Osteoblast (primary cell): Measurements from ENCODE around the gene CABLES1. TPM values are rescaled to one million over a fixed set of nuclear protein-coding genes. Genes with fewer than 3 reads are reported as not detected.

Experiments
- DNase-seq: peaks from one replicate; pipeline ENCODE4 v3.0.0; 2011; ENCODE audit warnings: low spot score, mixed read lengths; ENCODE audit not compliant: insufficient read length; ENCODE audit errors: missing footprints
- H2AFZ ChIP-seq: 2 replicates; pipeline ENCODE4 v1.6.0; 2011; ENCODE audit warnings: mild to moderate bottlenecking, low read length
- H3K27ac ChIP-seq: 2 replicates; pipeline ENCODE4 v1.5.1; 2011; ENCODE audit warnings: mild to moderate bottlenecking, low read depth, low read length, moderate library complexity
- H3K27me3 ChIP-seq: 2 replicates; pipeline ENCODE4 v1.6.0; 2012; ENCODE audit warnings: mild to moderate bottlenecking, control low read depth, inconsistent platforms, low read length, moderate library complexity; ENCODE audit not compliant: insufficient read depth
- H3K36me3 ChIP-seq: 2 replicates; pipeline ENCODE4 v1.5.1; 2011; ENCODE audit warnings: mild to moderate bottlenecking, low read length, control low read depth, moderate library complexity; ENCODE audit not compliant: insufficient read depth
- H3K4me1 ChIP-seq: 2 replicates; pipeline ENCODE4 v1.5.1; 2011; ENCODE audit warnings: mild to moderate bottlenecking, low read length, control low read depth, moderate library complexity; ENCODE audit not compliant: insufficient read depth
- H3K4me2 ChIP-seq: 2 replicates; pipeline ENCODE4 v1.6.0; 2011; ENCODE audit warnings: mild to moderate bottlenecking, low read length; ENCODE audit not compliant: insufficient read depth
- H3K4me3 ChIP-seq: fragments of 200-600 bp; sonication (generic); 3 replicates; pipeline ENCODE4 v1.5.1; 2012; ENCODE audit warnings: mild to moderate bottlenecking, low read length, inconsistent platforms; ENCODE audit not compliant: insufficient read depth
- H3K79me2 ChIP-seq: 2 replicates; pipeline ENCODE4 v1.6.0; 2012; ENCODE audit warnings: mild to moderate bottlenecking, low read length, control low read depth, inconsistent platforms; ENCODE audit not compliant: insufficient read depth
- H3K9me3 ChIP-seq: 2 replicates; pipeline ENCODE4 v1.5.1; 2011; ENCODE audit warnings: low read depth, low read length, control low read depth
- H4K20me1 ChIP-seq: 2 replicates; pipeline ENCODE4 v1.6.0; 2012; ENCODE audit warnings: mild to moderate bottlenecking, low read length, control low read depth; ENCODE audit not compliant: insufficient read depth
- CTCF ChIP-seq: IDR thresholded peaks from 2 replicates; pipeline ENCODE4 v1.5.1; 2011; ENCODE audit warnings: mild to moderate bottlenecking, low read depth, low read length, moderate library complexity; ENCODE audit errors: extremely low read depth
- total RNA-seq: library from RNA; depleted of rRNA; stranded (reverse); fragments of >200 nt; gene quantifications from 2 replicates; pipeline ENCODE4 v1.2.3, GENCODE V29; 2012

CABLES1 gene
- total RNA-seq, 1 donor = 13.0 TPM

- Histone ChIP-seq H3K9me3 (no peaks in the 10 kb centered on the region), H3K27me3 (no peaks in the 10 kb centered on the region), H3K4me3 (no peak overlapping the region), H3K36me3 (no peaks in the 10 kb centered on the region), H3K4me2 (no peak overlapping the region), H3K4me1 (peaks cover 32% of the 10 kb centered on the region), H4K20me1 (no peaks in the 10 kb centered on the region), H2AFZ (no peak overlapping the region), H3K27ac (peak overlapping the region; percentile 90), H3K79me2 (no peaks in the 10 kb centered on the region)
- no peak for DNase-seq
- TF ChIP-seq CTCF = no peak
Measured at GRCh38 chr18:23113576-23113975, 21.7 kb upstream of the CABLES1 start.

GRCh38 chr18:23114171-23114881 is 21.0 kb upstream of the CABLES1 start:
- H3K9me3 ChIP-seq = no peaks in the 10 kb centered on the region
- H4K20me1 ChIP-seq = no peaks in the 10 kb centered on the region
- H3K36me3 ChIP-seq = no peaks in the 10 kb centered on the region
- H3K79me2 ChIP-seq = no peaks in the 10 kb centered on the region
- H3K27me3 ChIP-seq = no peaks in the 10 kb centered on the region
- peak overlapping the region; percentile 90 for H3K27ac ChIP-seq
- no peak for TF ChIP-seq CTCF
- no peak for DNase-seq
- peak overlapping the region; percentile 14 for H3K4me2 ChIP-seq
- peak overlapping the region; percentile 20 for H2AFZ ChIP-seq
- H3K4me3 ChIP-seq = no peak overlapping the region
- peaks cover 27% of the 10 kb centered on the region for H3K4me1 ChIP-seq

GRCh38 chr18:23114911-23115310 is 20.4 kb upstream of the CABLES1 start:
- DNase-seq = no peak
- Histone ChIP-seq H3K79me2 (no peaks in the 10 kb centered on the region), H3K27me3 (no peaks in the 10 kb centered on the region), H3K27ac (peak overlapping the region; percentile 90), H3K9me3 (no peaks in the 10 kb centered on the region), H3K4me1 (peaks cover 27% of the 10 kb centered on the region), H4K20me1 (no peaks in the 10 kb centered on the region), H3K36me3 (no peaks in the 10 kb centered on the region), H3K4me3 (no peak overlapping the region), H2AFZ (no peak overlapping the region), H3K4me2 (peak overlapping the region; percentile 14)
- no peak for TF ChIP-seq CTCF

GRCh38 chr18:23115683-23116096 is 19.6 kb upstream of the CABLES1 start:
- no peak for TF ChIP-seq CTCF
- peaks cover 27% of the 10 kb centered on the region for H3K4me1 ChIP-seq
- H3K27ac ChIP-seq = peak overlapping the region; percentile 90
- H3K36me3 ChIP-seq = no peaks in the 10 kb centered on the region
- H2AFZ ChIP-seq = no peak overlapping the region
- H3K4me3 ChIP-seq = no peak overlapping the region
- H4K20me1 ChIP-seq = no peaks in the 10 kb centered on the region
- peak overlapping the region; percentile 14 for H3K4me2 ChIP-seq
- no peaks in the 10 kb centered on the region for H3K27me3 ChIP-seq
- DNase-seq = peak; percentile 78
- H3K9me3 ChIP-seq = no peaks in the 10 kb centered on the region
- no peaks in the 10 kb centered on the region for H3K79me2 ChIP-seq
